Stimulated activated CD4-positive, alpha-beta T cell treated with anti-CD3 and anti-CD28 coated beads, Interleukin-15, amount 100 ng/mL, for 1 hour (primary cell): ENCODE measurements around the gene PSMD13.
"Not testable (repeated sequence)": the region's sequence is repeated elsewhere in the genome, so short reads cannot be mapped to it uniquely, and the experiment has no call there.

Source experiments
- DNase-seq, 2 donors: peaks; one replicate each; pipeline ENCODE4 v3.0.0-alpha.2; 2020; ENCODE audit warnings: low read depth in 1 of 2, low spot score in 1 of 2

Gene PSMD13

DNA sequence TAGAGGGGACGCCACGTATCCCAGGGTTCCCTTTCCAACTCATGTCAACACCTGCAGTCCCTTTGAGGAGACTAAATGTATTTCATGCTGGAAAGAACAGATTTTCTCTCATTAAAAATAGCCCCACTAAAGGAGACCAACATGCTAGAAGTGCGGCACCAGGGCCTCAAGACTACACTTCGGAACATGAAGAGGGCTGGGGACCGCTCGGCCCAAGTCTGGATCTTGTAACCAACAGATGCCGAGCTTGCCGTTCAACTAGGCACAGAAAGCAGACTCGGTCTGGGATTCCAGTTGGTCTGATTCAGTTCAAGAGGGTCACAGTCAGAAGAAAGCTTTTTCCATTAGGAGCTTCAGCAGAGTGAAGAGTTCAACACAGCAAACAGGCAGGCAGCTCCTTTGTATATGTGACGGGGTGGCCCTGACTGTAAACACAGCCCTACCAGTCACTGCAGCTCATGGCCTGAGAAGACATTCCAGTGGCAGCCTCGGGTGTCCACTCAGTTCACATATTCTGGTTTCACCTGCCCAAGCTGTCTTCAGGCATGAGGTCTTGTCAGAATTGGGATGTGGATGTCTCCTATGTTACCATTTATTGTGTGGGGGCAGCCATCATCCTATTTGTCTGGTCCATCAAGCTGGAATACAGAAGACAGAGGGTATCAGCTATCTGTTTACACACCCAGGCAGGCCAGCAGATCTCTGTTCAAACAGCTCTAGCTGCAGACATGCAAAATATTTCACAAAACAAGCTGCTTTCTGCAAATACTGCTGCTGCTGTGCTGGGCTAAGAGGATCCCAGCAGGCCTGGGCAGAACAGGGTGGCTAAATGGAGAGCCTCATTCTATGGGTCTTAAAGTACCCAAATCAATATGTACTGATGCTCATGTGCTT lies 20.4 kb upstream of the PSMD13 start:
- DNase-seq: no peak

DNA sequence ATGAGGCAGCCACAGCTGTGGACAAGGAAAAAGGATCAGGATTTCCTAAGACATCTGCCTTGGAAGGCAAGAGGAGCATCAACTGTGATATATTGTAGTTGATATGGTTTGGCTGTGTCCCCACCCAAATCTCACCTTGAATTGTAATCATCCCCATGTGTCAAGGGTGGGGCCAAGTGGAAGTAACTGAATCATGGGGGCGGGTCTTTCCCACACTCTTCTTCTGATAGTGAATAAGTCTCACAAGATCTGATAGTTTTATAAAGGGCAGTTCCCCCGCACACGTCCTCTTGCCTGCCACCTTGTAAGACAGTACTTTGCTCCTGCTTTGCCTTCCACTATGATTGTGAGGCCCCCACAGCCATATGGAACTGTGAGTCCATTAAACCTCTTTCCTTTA lies 19.1 kb upstream of the PSMD13 start:
- no peak for DNase-seq

DNA sequence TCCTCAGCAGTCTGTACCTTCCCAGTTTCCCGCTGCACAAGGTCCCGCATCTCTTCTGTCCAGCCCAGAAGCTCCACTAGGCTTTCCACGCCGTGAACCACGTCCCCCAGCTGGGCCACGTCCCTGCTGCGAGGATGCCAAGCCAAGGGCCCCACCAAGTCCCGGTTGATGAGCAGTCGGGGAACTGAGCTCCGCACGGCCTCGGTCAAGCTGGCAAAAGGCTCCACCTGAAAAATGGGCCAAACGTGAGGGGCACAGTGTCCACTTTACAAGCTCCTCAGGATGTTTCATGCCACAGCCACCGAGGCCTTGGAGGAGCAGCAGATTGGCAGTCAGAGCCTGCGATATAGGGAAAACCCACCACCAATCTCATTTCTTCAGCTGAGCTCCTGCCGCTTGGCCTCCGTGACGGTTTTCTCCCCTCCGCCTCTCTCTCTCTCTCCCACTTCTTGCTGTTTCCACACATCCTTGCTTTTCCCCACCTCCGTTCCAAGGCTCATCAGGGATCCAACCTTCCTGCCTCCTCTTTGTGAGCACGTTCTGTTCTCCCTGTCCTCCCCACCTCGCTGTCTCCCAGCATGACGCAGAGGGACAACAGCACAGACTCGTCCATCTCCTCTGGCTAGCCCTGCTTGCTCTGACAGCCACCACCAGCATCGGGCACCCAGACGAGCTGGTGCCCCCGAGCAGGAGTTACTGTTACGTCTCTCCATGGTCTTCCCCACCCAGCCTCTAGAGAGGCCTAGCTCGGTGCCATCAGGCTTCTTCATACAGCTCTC lies 17.8 kb upstream of the PSMD13 start:
- no peak for DNase-seq

DNA sequence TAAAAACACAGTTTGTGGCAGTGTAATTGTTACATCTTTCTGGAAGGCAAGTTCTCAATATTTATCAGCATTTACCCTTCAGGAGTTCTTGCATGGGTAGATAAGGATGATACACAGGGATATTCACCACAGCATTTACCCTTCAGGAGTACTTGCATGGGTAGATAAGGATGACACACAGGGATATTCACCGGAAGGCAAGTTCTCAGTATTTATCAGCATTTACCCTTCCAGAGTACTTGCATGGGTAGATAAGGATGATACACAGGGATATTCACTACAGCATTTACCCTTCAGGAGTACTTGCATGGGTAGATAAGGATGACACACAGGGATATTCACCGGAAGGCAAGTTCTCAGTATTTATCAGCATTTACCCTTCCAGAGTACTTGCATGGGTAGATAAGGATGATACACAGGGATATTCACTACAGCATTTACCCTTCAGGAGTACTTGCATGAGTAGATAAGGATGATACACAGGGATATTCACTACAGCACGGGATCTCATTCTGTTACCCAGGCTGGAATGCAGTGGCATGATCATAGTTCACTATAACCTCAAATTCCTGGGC lies 16.0 kb upstream of the PSMD13 start:
- not testable (repeated sequence) for DNase-seq

DNA sequence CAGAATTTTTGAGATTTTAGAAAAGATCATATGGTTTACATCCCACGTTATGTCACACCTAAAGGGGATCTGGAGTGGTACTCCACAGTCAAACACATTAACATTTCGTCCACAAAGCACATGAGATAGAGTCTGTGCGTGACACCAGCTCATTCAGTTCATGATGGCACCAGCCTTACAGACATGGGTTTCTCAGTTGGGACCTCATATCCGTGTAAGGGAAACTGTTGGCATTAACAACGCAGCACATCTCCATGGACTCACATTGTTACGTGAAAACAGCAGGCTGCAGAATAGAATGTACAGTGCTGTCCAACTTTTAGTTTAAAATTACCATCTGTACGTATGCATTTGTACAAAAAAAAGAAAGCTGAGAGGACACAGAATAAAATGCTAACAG lies 15.2 kb upstream of the PSMD13 start:
- no peak for DNase-seq

DNA sequence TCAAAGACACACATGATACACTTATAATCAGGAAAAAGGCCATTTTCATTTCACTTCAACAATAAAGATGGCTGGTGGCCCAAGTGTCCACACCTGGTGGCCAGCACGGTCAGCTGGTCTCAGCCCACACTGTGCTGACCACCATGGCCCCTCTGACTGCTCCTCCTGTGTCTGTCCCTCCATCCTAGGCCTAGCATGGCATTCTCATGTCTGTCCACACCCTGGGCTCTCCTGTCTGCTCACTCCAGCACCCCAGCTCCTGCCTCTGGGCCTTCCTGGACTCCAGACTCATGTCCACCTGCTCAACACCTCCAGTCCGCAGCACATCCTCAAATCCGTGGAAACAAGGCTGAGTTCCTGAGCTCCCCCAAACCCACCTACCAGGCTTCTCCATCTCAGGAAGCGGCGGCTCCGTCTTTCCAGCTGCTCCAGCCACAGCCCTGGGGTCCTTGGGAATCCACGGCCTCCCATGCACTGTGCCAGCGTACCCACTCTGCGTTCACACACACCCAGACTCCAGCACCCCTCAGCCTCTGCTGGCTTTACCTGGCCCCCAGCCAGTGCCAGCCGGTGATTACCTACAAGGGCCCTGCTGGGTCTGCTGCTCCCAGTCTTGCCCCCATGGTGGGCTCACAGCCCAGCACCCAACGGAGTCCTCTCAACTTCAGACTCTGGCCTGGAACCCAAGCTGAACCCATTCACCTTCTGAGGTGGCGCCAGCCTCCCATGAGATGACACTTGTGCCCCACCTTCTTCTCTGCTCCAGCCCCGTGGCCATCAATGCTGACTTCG lies 14.6 kb upstream of the PSMD13 start:
- no peak for DNase-seq

DNA sequence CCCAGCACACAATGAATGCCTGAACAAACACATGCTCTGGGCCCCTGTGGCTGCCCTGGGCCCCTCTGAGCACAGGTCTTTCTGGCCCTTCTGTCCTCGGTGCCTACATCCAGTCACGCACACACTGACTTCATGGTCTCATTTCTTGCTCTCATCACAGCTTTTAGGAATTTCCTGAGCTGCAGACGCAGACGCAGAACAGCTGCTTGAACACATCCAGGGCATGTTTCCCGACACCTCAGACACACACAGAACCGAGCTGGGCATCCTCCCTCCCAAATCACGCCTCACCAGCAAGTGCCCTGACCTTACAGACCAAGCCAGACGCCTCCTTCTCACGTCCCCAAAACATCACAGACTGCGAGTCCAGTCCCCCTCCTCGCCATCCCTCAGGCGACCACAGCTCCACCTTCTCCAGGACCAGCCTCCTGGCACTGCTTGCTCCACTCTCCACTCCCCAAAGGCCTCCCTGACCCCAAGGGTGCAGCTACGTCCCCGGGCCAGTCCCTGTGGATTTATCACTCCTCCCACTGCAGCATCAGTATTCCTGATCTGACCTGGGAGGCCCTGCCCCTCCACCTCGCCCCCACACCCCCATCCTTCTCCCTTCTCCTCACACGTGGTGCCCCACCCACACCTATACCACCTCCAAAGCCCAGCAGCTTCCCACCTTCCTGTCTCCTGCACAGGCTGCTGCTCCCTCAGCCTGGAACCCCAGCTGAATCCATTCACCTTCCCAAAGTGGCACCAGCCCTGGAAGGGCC lies 13.6 kb upstream of the PSMD13 start:
- no peak for DNase-seq

DNA sequence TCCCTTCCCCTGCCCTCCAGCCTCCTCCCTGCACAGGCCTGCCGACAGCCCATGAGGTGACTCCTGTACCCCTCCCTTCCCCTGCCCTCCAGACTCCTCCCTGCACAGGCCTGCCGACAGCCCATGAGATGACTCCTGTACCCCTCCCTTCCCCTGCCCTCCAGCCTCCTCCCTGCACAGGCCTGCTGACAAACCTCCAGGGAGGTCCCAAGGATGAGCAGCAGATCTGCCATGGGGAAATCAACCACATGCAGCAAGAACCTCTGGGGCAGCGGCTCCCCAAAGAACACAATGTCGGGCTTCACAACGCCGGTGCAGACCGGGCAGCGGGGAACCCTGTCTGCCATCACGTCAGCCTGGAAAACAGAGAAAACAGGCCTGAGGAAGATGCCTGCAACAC lies 12.9 kb upstream of the PSMD13 start:
- no peak for DNase-seq

DNA sequence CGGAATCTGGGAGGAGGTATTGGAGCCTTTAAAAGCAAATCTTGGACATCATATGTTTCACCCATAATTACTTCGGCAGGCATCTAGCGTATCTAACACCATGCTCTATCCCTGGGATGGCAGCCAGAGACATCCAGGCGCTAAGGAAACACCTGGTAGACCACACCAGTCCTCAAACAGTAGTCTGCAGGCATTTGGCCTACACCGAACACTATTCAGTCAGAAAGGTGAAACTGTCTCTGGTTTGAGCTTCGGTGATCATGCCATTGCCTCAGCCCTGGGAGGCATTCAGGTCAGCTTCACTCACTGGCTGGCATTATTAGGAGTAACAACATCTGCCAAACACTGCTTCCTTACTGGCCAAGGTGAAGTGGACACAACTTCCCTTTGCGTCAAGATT lies 12.4 kb upstream of the PSMD13 start:
- no peak for DNase-seq

DNA sequence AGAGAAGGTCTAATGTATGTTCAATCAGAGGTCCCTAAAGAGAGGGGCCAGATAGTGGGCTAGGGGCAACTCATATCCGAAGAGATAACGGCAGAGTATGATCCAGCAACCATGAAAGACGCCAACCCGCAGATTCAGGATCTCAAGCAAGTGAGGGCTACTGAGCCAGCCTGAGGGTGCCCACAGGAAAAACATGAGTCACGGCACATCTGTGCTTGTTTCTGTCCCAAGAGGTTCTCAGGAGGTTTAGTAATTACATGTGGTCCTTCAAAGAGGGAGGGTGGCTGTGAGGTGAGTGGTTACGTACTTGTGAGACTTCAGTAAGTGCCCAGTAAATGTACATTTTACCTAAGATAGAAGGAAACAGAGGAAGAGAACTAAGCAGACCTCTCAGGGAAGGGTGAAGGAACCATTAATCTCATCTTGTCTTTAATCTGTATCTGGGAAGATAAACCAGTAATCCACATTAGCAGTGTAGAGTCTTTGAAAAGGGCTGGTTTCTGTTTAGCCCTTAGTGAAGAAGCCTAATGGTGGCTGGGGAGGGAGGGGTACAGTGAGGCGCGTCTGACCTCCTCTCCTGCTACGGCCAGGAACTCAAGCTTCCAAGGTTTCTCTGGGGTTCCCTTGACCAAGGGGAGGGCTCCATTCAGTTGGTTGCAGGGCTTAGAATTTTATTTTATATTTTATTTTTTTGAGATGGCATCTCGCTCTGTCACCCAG lies 10.9 kb upstream of the PSMD13 start:
- no peak for DNase-seq

DNA sequence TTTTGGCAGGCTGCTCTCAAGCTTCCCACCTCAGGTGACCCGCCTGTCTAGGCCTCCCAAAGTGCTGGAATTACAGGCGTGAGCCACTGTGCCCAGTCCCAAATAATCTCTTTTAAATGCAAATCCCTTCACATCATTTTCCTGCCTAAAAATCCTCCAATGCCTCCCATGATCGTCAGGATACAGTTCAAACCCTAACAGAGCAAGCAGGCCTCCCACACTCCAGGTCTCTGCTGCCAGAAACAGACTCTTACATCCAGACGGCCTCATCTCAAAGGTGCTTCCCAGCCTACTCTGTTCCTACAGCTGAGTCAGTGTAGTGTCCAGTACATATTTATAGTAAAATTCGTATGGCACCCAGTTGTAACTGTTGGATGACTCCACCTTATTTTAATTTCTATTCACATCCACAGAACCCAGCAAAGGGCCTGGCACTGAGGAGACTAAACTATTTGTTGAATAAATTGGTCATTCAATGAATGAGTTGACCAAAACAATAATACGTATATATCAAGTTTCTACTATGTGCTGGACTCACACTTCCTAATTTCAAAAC lies 8.9 kb upstream of the PSMD13 start:
- no peak for DNase-seq

DNA sequence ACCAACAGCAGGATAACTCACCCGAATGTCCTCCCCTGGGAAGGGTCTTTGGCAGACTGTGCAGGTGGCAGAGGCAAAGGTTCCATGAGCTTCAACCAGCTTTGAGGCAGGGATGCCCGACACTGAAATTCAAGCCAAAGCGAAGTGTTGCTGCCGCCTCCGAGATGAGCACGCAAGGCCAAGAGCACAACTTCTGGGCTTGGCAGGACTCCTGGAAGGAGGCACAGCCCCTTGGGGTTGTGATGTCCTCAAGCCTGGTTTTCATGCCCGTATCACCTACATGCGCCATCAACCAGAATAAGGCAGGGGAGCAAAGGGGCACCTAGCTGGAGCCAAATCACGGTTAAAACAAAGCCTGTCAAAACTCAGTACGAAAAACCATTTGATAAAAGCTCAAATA lies 6.3 kb upstream of the PSMD13 start:
- DNase-seq: no peak

DNA sequence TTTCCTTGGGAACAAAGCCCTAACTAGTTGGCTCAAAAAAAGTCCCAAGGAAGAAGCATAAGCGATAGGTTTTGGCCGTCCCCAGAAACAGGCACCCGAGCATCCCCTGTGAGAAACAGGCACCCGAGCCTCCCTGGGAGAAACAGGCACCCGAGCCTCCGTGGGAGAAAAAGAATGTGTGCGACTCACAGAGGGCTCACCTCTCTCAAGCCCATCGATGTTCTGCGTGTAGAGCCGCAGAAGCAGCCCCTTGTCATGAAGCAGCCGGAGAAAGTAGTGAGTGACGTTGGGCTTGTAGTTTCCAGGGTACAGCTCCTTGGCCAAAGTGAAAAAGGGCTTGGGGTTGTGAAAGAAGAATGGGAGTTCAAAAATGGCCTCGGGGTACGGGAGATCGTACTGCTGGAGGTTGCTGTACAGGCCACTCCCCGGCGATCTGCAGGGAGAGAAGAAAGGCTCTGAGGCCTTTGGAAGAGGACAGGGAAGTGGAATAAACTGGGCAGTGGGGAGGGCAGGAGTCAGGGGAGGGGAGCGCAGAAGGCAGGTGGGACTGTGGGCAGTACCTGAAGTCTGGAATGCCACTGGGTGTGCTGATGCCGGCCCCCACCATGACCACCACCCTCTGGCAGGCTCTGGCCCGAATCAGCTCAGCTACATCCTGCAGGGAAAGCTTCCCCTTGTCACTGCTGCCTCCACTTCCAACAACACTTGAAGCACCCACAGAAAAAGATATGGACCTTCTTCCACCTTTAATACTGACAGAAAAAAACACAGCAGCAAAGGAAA lies 3.8 kb upstream of the PSMD13 start:
- DNase-seq: no peak

DNA sequence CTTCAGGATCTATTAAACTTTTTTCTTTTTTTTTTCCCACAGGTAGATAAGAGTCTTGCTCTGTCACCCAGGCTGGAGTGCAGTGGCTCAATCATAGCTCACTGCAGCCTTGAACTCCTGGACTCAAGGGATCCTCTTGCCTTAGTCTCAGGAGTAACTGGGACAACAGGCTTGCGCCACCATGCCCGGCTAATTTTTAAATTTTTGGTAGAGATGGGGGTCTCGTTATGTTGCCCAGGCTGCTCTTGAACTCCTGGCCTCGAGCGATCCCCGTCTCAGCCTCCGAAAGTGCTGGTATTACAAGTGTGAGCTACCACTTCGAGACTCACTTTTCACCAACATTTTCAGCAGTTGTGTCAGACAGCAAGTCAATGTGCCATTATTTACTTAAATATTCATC lies 1.6 kb upstream of the PSMD13 start:
- no peak for DNase-seq

DNA sequence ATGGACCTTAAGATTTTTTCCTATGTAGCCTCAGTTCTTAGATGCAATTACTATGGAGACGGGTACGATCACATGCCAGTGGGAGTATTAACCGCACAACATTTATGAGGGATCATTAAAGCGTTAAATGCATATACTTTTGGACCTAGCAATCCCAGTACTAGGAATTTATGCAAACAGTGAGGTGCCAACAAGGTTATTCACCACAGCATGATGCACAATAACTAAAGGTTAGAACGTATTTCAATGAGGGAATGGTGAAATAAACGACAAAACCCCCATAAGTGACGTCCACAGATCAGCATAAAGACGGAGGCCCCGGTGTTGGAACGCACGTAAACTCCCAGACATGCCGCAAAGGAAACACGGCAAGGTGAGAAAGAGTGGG lies 1.2 kb upstream of the PSMD13 start:
- DNase-seq: peak in 1 of 2 donors; percentile 48

DNA sequence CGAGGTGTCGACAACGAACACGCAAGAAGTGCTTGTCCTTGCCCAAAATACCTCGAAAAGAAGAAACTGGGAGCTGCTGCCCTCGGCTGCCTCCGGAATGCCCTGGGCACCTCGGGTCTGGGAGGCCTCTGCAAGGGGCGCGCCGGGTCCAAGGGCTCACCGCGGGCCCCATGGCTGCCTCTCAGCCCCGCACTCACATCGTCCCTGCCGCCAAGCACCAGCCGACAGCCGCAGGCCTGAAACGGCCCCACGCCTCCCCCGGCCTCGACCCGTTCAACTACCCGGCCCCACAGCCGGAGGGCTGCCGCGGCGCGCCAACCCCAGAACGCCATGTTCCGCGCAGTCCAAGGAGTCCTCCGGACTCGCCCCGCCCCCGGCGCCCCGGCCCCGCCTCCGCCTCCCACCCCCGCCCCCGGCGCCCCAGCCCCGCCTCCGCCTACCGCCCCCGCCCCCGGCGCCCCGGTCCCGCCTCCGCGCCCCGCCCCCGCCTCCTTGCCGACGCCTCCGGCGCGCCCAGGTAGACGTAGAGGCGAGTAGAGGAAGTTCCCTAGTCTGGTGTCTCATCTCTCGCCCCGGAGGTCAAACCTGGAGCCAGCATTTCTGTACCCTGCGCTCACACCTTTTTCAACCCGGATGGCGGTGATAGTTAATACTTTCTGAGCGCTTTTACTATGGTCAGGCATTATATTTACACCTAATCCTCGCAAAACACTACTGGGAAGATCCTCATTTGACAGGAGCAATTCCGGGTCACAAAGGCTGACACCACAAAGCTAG lies 591 bp upstream of the PSMD13 start, which contains the start of gene SIRT3:
Gene SIRT3, minus strand, starts transcription at position 346 of the 777 bp plus-strand sequence. Its CDS starts 14 bp downstream, at position 332.
- peak; percentile 66 to 76 for DNase-seq

DNA sequence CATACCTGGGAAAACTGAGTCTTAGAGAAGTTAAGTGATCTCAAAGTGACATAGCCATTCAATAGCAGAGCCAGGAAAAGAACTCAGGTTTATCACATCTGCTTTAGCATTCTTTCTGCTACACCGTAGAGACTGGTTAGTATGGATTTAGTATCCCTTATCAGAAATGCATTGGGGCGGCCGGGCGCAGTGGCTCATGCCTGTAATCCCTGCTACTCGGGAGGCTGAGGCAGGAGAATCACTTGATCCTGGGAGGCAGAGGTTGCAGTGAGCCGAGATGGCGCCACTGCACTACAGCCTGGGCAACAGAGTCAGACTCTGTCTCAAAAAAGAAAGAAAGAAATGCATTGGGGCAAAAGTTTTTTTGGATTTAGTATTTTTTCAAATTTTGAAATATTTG lies 1.6 kb downstream of the PSMD13 start:
- not testable (repeated sequence) for DNase-seq

DNA sequence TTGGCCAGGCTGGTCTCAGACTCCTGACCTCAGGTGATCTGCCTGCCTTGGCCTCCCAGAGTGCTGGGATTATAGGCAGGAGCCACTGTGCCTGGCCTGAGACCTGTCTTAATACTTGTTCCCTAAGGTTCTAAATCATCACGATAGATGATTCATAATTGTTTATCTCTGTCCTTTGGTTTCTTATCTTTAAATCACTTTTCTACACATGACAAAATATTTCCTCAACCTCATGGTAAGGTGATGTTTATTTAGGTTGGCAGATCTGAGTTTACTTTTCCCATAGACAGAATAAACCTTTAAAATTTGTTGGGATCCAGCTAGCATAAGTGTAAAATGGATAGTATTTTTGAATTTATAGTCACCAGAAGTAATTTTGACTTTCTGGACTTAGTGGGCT lies 3.5 kb downstream of the PSMD13 start:
- no peak for DNase-seq
